GM12878 (cell line): ENCODE measurements around the gene ZNF653.

Source experiments
- CBFB ChIP-seq: IDR thresholded peaks from 2 replicates; pipeline ENCODE4 v1.6.1; 2016; ENCODE audit warnings: antibody characterized with exemption, low read depth
- EP300 ChIP-seq, 2 experiments: fragments of 150-350 bp in 1 of 2; IDR thresholded peaks; 2 replicates each; pipeline ENCODE4 v1.6.1; 2011 to 2012; ENCODE audit warnings: low read depth in 2 of 2, low read length in 2 of 2, borderline replicate concordance in 1 of 2, improper control_type of control experiment in 1 of 2, inconsistent platforms in 1 of 2; ENCODE audit not compliant: control insufficient read depth in 1 of 2
- PAX8 ChIP-seq: fragments of 450-650 bp; IDR thresholded peaks from 2 replicates; pipeline ENCODE4 v1.6.1; 2017; ENCODE audit warnings: mild to moderate bottlenecking, moderate library complexity
- POLR2A ChIP-seq: IDR thresholded peaks from 2 replicates; pipeline ENCODE4 v1.6.1; 2011; ENCODE audit warnings: low read depth, mild to moderate bottlenecking, low read length
- TBL1XR1 ChIP-seq: IDR thresholded peaks from 2 replicates; pipeline ENCODE4 v1.6.1; 2012; ENCODE audit warnings: low read depth, low read length, improper control_type of control experiment
- TF ChIP-seq, protein P1 (sequence below), 3 experiments: IDR thresholded peaks in 2 of 3; conservative IDR thresholded peaks in 1 of 3; 2 replicates each; pipeline ENCODE4 v1.5.1; 2011; ENCODE audit warnings: low read depth in 3 of 3, low read length in 3 of 3, mild to moderate bottlenecking in 3 of 3, control low read depth in 2 of 3, moderate library complexity in 2 of 3, inconsistent platforms in 1 of 3, mixed read lengths in 1 of 3; ENCODE audit not compliant: control insufficient read depth in 2 of 3, insufficient read depth in 1 of 3; ENCODE audit errors: extremely low read depth in 1 of 3
- TF ChIP-seq, protein P2 (sequence below): IDR thresholded peaks from 2 replicates; pipeline ENCODE4 v1.6.1; 2011; ENCODE audit warnings: low read depth, low read length, improper control_type of control experiment, borderline replicate concordance

DNA sequence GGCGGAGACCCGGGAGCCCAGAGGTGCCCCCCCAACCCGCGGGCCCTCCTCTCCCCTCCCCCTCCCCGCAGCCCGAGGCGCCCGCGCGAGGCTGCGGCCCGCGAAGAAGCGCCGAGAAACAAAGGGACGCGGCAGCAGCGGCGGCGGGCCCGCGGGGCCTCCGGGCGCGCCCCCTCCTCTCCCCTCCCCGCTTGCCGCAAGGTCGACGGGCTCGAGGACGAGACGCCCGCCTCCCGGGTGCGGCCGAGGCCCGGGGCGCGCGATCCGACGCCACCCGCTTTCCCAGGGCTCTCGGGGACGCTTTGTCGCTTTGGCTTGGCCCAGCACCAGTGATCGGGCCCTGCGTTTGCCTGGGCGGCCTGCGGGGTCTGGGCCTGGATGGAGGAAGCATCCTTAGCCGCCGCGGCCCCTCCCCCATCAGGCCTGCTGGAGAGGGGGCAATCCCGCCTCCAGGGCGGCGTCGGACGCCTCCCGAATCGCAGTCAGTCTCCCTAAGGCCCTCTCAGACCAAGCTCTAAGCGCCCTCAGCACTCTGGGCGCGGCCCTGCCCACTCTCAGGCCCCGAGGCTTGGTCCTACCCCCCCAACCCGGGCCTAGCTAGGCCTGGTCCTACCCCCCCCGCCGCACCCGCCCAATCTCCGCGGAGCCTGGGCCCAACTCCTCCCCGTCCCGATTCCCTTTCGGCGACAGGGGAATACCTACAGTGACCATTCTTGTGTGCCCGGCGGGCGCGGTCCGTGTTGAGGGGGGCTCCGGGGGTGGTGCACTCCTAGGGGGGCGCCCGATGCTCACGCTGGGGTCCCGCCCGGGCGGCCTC lies 25.5 kb downstream of the ZNF653 start:
- TF ChIP-seq CBFB (no peak), EP300 (IDR thresholded peaks at IDR 0.05; ENCODE audit: borderline replicate concordance in 1 of 2, control insufficient read depth in 1 of 2, low read depth in 2 of 2, low read length in 2 of 2) (no peak), TBL1XR1 (no peak), PAX8 (no peak), POLR2A (no peak)
- TF ChIP-seq, protein P1, sequence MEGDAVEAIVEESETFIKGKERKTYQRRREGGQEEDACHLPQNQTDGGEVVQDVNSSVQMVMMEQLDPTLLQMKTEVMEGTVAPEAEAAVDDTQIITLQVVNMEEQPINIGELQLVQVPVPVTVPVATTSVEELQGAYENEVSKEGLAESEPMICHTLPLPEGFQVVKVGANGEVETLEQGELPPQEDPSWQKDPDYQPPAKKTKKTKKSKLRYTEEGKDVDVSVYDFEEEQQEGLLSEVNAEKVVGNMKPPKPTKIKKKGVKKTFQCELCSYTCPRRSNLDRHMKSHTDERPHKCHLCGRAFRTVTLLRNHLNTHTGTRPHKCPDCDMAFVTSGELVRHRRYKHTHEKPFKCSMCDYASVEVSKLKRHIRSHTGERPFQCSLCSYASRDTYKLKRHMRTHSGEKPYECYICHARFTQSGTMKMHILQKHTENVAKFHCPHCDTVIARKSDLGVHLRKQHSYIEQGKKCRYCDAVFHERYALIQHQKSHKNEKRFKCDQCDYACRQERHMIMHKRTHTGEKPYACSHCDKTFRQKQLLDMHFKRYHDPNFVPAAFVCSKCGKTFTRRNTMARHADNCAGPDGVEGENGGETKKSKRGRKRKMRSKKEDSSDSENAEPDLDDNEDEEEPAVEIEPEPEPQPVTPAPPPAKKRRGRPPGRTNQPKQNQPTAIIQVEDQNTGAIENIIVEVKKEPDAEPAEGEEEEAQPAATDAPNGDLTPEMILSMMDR (IDR thresholded peaks at IDR 0.05 in 2 of 3, conservative IDR thresholded peaks at IDR 0.05 in 1 of 3; ENCODE audit: control insufficient read depth in 2 of 3, extremely low read depth in 1 of 3, insufficient read depth in 1 of 3, low read depth in 3 of 3, low read length in 3 of 3) = no peak
- TF ChIP-seq, protein P2, sequence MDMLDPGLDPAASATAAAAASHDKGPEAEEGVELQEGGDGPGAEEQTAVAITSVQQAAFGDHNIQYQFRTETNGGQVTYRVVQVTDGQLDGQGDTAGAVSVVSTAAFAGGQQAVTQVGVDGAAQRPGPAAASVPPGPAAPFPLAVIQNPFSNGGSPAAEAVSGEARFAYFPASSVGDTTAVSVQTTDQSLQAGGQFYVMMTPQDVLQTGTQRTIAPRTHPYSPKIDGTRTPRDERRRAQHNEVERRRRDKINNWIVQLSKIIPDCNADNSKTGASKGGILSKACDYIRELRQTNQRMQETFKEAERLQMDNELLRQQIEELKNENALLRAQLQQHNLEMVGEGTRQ = no peak
